NCI-H524 treated with DMSO at 0.1 percent for 48 hours (cell line): ENCODE results near the gene TMEM190.

Experiments used
- DNase-seq: peaks from one replicate; lab custom pipeline; 2025; lab: John Stamatoyannopoulos, UW

The TMEM190 gene

DNA sequence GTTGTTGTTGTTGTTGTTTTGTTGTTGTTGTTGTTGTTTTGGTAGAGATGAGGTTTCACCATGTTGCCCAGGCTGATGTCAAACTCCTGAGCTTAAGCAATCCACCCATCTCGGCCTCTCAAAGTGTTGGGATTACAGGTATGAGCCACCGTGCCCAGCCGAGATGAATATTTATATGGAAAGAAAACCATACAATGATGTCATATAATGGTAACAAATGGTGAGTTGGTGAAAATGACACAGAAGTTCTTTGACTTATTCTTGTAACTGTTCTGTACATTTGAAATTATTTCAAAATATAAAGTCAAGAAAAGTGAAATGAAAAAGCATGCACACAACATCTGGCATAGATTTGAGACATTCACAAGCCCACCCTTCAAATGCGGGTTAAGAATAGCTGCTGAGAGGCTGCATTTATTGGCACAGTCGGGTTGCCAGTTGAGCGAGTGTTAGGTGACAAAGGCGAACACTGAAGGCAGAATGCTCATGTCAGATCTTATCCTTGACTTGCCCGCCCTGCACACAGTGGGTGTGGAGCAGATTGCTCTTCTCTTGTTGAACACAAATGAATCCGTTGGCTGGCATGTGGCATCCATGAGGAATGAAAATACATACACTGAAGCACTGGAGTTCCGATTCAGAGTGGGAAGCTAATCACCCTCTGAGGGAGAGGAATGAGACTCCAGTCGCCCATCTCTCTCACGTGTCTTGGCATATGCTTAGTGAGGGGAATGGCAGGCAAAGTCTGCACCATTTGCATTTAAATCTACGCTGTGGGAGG is 46.8 kb downstream of the TMEM190 start:
- no peak for DNase-seq

DNA sequence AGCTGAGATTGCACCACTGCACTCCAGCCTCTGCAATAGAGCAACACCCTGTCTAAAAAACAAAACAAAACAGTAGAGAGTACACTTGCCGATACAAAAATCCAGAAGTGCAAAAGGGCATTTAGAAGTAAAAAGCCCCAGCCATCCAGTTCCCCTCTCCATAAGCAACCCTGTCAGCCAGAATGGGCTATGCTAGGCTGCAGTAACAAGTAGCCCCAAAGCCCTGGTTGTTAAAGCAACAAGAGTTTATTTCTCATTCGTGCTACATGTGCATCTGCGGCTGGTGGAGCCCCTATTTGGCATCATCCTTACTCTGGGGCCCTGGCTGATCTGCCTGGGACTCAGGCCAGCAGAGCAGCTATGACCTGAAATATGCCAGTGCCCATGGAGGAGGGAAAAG is 47.9 kb downstream of the TMEM190 start:
- DNase-seq: no peak

DNA sequence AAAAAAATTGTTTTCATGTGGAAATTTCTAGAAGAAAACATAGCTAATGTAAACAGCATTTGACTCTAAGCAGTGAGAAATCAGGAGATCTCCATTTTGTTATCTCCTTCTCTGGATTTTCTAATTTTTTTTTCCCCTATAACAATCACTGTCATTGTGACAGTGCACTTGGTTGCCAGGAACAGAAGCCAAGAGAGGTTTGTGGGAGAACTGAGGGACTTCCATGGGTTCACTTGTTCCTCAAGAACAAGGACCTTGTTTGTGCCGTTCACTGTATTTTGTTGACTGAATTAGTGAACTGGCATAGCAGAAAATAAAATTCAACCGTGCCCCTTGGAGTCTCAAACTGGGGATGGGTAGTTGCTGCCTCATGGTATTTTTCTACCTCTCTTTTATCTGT is 49.4 kb downstream of the TMEM190 start:
- DNase-seq: no peak
